Endothelial cell of umbilical vein (primary cell): Measurements from ENCODE around the gene ACSBG1. TPM values are rescaled to one million over a fixed set of nuclear protein-coding genes. Genes with fewer than 3 reads are reported as not detected.

ENCODE experiments used
- BruUV-seq: library from RNA; stranded (reverse); fragments of 400-500 nt; replicated peaks from 2 replicates; lab custom pipeline; 2021; lab: Mats Ljungman, UMichigan
- CTCF ChIA-PET: fragments of 300-600, 350-600 bp; sonication (Branson Sonifier 250); formaldehyde crosslinking; loops from one replicate; lab custom pipeline; 2021; ENCODE audit warnings: antibody characterized with exemption, inconsistent platforms; lab: Charles Lee
- POLR2A ChIA-PET: fragments of 300-600, 350-600 bp; sonication (Branson Sonifier 250); formaldehyde crosslinking; loops from one replicate; lab custom pipeline; 2021; ENCODE audit warnings: antibody characterized with exemption, inconsistent platforms; lab: Charles Lee
- DNase-seq: peaks from one replicate; pipeline ENCODE4 v3.0.0-alpha.2; 2011; ENCODE audit warnings: low read depth, low spot score
- FAIRE-seq: peaks from 2 replicates; lab custom pipeline; 2011; peaks lifted over from hg19 to GRCh38; lab: Jason Lieb, UNC
- H2AFZ ChIP-seq: 2 replicates; pipeline ENCODE4 v1.6.0; 2012; ENCODE audit warnings: low read depth, low read length, control low read depth, inconsistent platforms
- H3K27ac ChIP-seq: 2 replicates; pipeline ENCODE4 v1.5.1; 2011; ENCODE audit warnings: low read depth, mild to moderate bottlenecking, control low read depth, low read length, moderate library complexity; ENCODE audit not compliant: insufficient read depth
- H3K27me3 ChIP-seq, 2 experiments: 2 replicates each; pipeline versions ENCODE4 v1.6.0 to v1.6.1; 2011; ENCODE audit warnings: low read length in 2 of 2, mixed read lengths in 1 of 2; ENCODE audit not compliant: control insufficient read depth in 2 of 2, insufficient read depth in 2 of 2
- H3K36me3 ChIP-seq, 2 experiments: 2 replicates in 1 of 2; 3 replicates in 1 of 2; pipeline ENCODE4 v1.5.1; 2011; ENCODE audit warnings: low read length in 2 of 2, mild to moderate bottlenecking in 1 of 2, moderate library complexity in 1 of 2; ENCODE audit not compliant: control insufficient read depth in 2 of 2, insufficient read depth in 2 of 2; ENCODE audit errors: extremely low read depth in 1 of 2
- H3K4me1 ChIP-seq: 3 replicates; pipeline ENCODE4 v1.5.1; 2011; ENCODE audit warnings: mild to moderate bottlenecking, low read length; ENCODE audit not compliant: control insufficient read depth, insufficient read depth; ENCODE audit errors: extremely low read depth
- H3K4me2 ChIP-seq: 2 replicates; pipeline ENCODE4 v1.6.1; 2011; ENCODE audit warnings: low read length, control low read depth, mixed read lengths; ENCODE audit not compliant: insufficient read depth
- H3K4me3 ChIP-seq, 3 experiments: fragments of 200-600 bp in 1 of 3; sonication (generic), shearing (Covaris generic) in 1 of 3; replicated peaks in 1 of 3; 2 replicates each; pipeline ENCODE4 v1.5.1; 2011 to 2016; ENCODE audit warnings: control low read depth in 3 of 3, low read length in 3 of 3, mild to moderate bottlenecking in 2 of 3, inconsistent platforms in 1 of 3, low read depth in 1 of 3, moderate library complexity in 1 of 3; ENCODE audit not compliant: insufficient read depth in 1 of 3
- H3K79me2 ChIP-seq: 2 replicates; pipeline ENCODE4 v1.6.0; 2012; ENCODE audit warnings: low read length, inconsistent platforms; ENCODE audit not compliant: control insufficient read depth, insufficient read depth
- H3K9ac ChIP-seq: replicated peaks from 2 replicates; pipeline ENCODE3; 2011; ENCODE audit warnings: low read length, control low read depth; ENCODE audit not compliant: insufficient read depth; ENCODE audit errors: extremely low read depth
- H3K9me1 ChIP-seq: replicated peaks from 3 replicates; pipeline ENCODE4 v1.6.0; 2011; ENCODE audit warnings: mild to moderate bottlenecking, low read length; ENCODE audit not compliant: control insufficient read depth, insufficient read depth; ENCODE audit errors: extremely low read depth
- H3K9me3 ChIP-seq: replicated peaks from 2 replicates; pipeline ENCODE4 v1.5.1; 2012; ENCODE audit warnings: low read length, inconsistent platforms; ENCODE audit not compliant: control insufficient read depth, insufficient read depth
- H4K20me1 ChIP-seq: replicated peaks from 2 replicates; pipeline ENCODE3; 2011; ENCODE audit warnings: mild to moderate bottlenecking, low read length; ENCODE audit not compliant: control insufficient read depth, insufficient read depth; ENCODE audit errors: extremely low read depth
- EZH2 ChIP-seq: IDR thresholded peaks from 2 replicates; pipeline ENCODE4 v1.6.1; 2012; ENCODE audit warnings: borderline replicate concordance, low read depth, mild to moderate bottlenecking, moderate library complexity, low read length, inconsistent platforms; ENCODE audit not compliant: severe bottlenecking
- FOS ChIP-seq: IDR thresholded peaks from 2 replicates; pipeline ENCODE4 v1.6.1; 2011; ENCODE audit warnings: mild to moderate bottlenecking, low read length, moderate library complexity, borderline replicate concordance; ENCODE audit not compliant: insufficient read depth
- POLR2AphosphoS5 ChIP-seq: IDR thresholded peaks from 2 replicates; pipeline ENCODE4 v1.6.1; 2012; ENCODE audit warnings: low read depth, mild to moderate bottlenecking, control low read depth, low read length, moderate library complexity; ENCODE audit not compliant: insufficient read depth
- dilution Hi-C: fragments of 300-500 bp; cut with MboI; formaldehyde crosslinking; loops from one replicate; pipeline ENCODE4 v1.15.0; 2019; ENCODE audit warnings: low sequenced_read_pairs; ENCODE audit not compliant: extremely low pct_ligation_motif_present
- intact Hi-C: fragments of 100-400 bp; cut with micrococcal nuclease; formaldehyde crosslinking; loops from one replicate; pipeline ENCODE4 v1.10.0; 2022
- polyA plus RNA-seq, 4 experiments: library from polyadenylated mRNA; depleted of rRNA in 3 of 4; stranded (reverse) in 3 of 4; unstranded in 1 of 4; fragments of >200 nt; gene quantifications; 2 replicates each; pipeline versions ENCODE4 v1.2.1 to v1.2.3, GENCODE V29; 2011 to 2012; ENCODE audit warnings: missing spikeins in 1 of 4
- total RNA-seq: library from RNA; stranded (reverse); gene quantifications from 2 replicates; pipeline ENCODE4 v1.2.3, GENCODE V29; 2021
- TF ChIP-seq, protein P1 (sequence below), 2 donors: IDR thresholded peaks; 1 replicate in 1 of 2; 2 replicates in 1 of 2; pipeline ENCODE4 v1.5.1; 2011; ENCODE audit warnings: low read length in 2 of 2, mild to moderate bottlenecking in 2 of 2, moderate library complexity in 2 of 2, control low read depth in 1 of 2, inconsistent platforms in 1 of 2, low read depth in 1 of 2; ENCODE audit not compliant: insufficient read depth in 1 of 2; ENCODE audit errors: extremely low read depth in 1 of 2

ACSBG1 gene
- total and polyA plus RNA-seq, 2 donors (not counting 3 experiments of a cell fraction or from before 2014, with no cell fraction given), result not detected

DNA sequence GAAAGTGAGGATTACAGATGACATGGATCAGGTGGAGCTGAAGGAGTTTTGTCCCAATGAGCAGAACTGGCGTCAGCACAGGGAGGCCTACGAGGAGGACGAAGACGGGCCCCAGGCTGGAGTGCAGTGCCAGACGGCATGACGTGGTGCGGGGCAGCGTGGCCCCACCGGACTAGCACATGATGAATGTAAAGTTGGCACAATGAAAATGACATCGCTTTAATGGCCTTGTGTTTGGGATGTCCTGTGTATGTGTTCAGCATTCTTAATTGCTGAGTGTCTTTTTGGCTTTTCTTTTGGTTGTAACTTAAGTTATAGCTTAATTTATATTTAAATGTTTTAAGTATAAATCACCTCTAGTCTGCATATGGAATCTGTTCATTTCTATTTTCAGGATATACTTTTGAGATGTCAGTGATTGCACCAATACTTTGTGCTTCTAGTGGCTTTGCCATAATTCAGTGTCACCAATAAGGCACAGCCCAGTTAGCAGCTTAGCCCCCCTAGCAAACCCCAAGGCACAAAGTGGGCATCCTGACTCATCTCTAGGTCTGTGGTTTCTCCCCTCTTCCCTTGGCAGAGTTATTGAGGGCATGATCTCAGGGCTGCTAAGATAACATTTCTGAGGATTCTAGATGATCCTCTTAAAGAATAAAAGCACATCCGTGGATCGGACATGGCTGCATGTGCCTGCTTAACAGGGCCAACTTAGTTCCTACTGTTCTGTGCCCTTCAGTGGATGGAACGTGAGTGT lies 46.1 kb upstream of the ACSBG1 start:
- DNase-seq (no peak), FAIRE-seq (no peak)
- ChIA-PET CTCF (no interaction called here), POLR2A (no interaction called here)
- no peaks in the 10 kb centered on the region for H3K9me3 ChIP-seq
- TF ChIP-seq, protein P1, sequence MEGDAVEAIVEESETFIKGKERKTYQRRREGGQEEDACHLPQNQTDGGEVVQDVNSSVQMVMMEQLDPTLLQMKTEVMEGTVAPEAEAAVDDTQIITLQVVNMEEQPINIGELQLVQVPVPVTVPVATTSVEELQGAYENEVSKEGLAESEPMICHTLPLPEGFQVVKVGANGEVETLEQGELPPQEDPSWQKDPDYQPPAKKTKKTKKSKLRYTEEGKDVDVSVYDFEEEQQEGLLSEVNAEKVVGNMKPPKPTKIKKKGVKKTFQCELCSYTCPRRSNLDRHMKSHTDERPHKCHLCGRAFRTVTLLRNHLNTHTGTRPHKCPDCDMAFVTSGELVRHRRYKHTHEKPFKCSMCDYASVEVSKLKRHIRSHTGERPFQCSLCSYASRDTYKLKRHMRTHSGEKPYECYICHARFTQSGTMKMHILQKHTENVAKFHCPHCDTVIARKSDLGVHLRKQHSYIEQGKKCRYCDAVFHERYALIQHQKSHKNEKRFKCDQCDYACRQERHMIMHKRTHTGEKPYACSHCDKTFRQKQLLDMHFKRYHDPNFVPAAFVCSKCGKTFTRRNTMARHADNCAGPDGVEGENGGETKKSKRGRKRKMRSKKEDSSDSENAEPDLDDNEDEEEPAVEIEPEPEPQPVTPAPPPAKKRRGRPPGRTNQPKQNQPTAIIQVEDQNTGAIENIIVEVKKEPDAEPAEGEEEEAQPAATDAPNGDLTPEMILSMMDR (IDR thresholded peaks at IDR 0.05; ENCODE audit: extremely low read depth in 1 of 2, insufficient read depth in 1 of 2, low read depth in 1 of 2, low read length in 2 of 2), result no peak
- no peak for TF ChIP-seq EZH2
- no peak for TF ChIP-seq FOS
- no peak for TF ChIP-seq POLR2AphosphoS5
- intact Hi-C loops (no loop called here), dilution Hi-C loops (no loop called here)
- H3K79me2 ChIP-seq, result no peaks in the 10 kb centered on the region
- H2AFZ ChIP-seq, result no peak overlapping the region
- no peak overlapping the region for H3K4me3 ChIP-seq
- no peaks in the 10 kb centered on the region for H3K27me3 ChIP-seq
- no peaks in the 10 kb centered on the region for H3K9me1 ChIP-seq
- peaks cover 5 to 19% of the 10 kb centered on the region in 2 experiments for H3K36me3 ChIP-seq
- H3K9ac ChIP-seq, result no peak overlapping the region
- H3K27ac ChIP-seq, result no peak overlapping the region
- no TSS peak for BruUV-seq
- no peaks in the 10 kb centered on the region for H4K20me1 ChIP-seq
- H3K4me2 ChIP-seq, result no peak overlapping the region
- no peaks in the 10 kb centered on the region for H3K4me1 ChIP-seq
